ENCODE results near the gene ZNF2. TPM values are rescaled to one million over a fixed set of nuclear protein-coding genes. Genes with fewer than 3 reads are reported as not detected.
A peak's percentile ranks its signal among the peaks of the same experiment; 100 is the strongest.

ZNF2 gene
- total and polyA plus RNA-seq, 2 of the 13 experiments (the other 11 are each of a cell fraction or from before 2014, with no cell fraction given) = 4.3 to 6.1 TPM

- TF ChIP-seq CEBPZ (IDR thresholded peaks at IDR 0.05; ENCODE audit: low read length) = no peak
- no peak for TF ChIP-seq SMYD3 (CRISPR knock-in tag; IDR thresholded peaks at IDR 0.05)
- TF ChIP-seq TBX2 (CRISPR knock-in tag; IDR thresholded peaks at IDR 0.05; ENCODE audit: borderline replicate concordance) = 0 out of 2 replicates have a peak, but pooled peaks have one; percentile 35
- TF ChIP-seq TRIM24 (CRISPR knock-in tag; IDR thresholded peaks at IDR 0.05) = no peak
- TF ChIP-seq ZKSCAN8 (CRISPR knock-in tag; IDR thresholded peaks at IDR 0.05; ENCODE audit: borderline replicate concordance) = no peak
- no peak for TF ChIP-seq MEF2D (CRISPR knock-in tag; IDR thresholded peaks at IDR 0.05)
- TF ChIP-seq ZNF609 (CRISPR knock-in tag; IDR thresholded peaks at IDR 0.05; ENCODE audit: borderline replicate concordance) = no peak
- no peak for TF ChIP-seq SSRP1 (CRISPR knock-in tag; IDR thresholded peaks at IDR 0.05)
- TF ChIP-seq DR1 (CRISPR knock-in tag; IDR thresholded peaks at IDR 0.05) = no peak
- no peak for TF ChIP-seq RFX5 (IDR thresholded peaks at IDR 0.05; ENCODE audit: low read depth, low read length)
- no peak for TF ChIP-seq ZNF253 (CRISPR knock-in tag; IDR thresholded peaks at IDR 0.05; ENCODE audit: borderline replicate concordance)
- TF ChIP-seq ZNF276 (CRISPR knock-in tag; IDR thresholded peaks at IDR 0.05; ENCODE audit: low read depth) = no peak
- TF ChIP-seq ZNF616 (CRISPR knock-in tag; IDR thresholded peaks at IDR 0.05; ENCODE audit: low read depth) = no peak
- no peak for TF ChIP-seq ZNF724P (CRISPR knock-in tag; IDR thresholded peaks at IDR 0.05; ENCODE audit: borderline replicate concordance)
- TF ChIP-seq ZNF749 (CRISPR knock-in tag; IDR thresholded peaks at IDR 0.05; ENCODE audit: borderline replicate concordance) = peak; percentile 37; the same call in 1 of the 2 replicates
- TF ChIP-seq ATF1 (CRISPR knock-in tag; IDR thresholded peaks at IDR 0.05) = no peak
- no peak for TF ChIP-seq SNAI1 (CRISPR knock-in tag; IDR thresholded peaks at IDR 0.05; ENCODE audit: borderline replicate concordance)
- TF ChIP-seq POLR2AphosphoS5 (IDR thresholded peaks at IDR 0.05; ENCODE audit: low read depth, low read length) = no peak
Observed at GRCh38 chr2:95158891-95159619, 6.6 kb upstream of the ZNF2 start (continued).

Data from HepG2 (cell line).